Left ventricle myocardium inferior (tissue), 1 donor: ENCODE results near the gene EIF2A. TPM values are rescaled to one million over a fixed set of nuclear protein-coding genes. Genes with fewer than 3 reads are reported as not detected.

Source experiments
- DNase-seq: peaks from one replicate; pipeline ENCODE4 v3.0.0-alpha.2; 2020
- H3K27ac ChIP-seq: fragments of 200-600 bp; replicated peaks from 2 replicates; pipeline ENCODE4 v1.8.0; 2021
- H3K27me3 ChIP-seq: fragments of 200-600 bp; 2 replicates; pipeline ENCODE4 v1.8.0; 2021; ENCODE audit warnings: low read depth
- H3K36me3 ChIP-seq: fragments of 200-600 bp; 2 replicates; pipeline ENCODE4 v1.8.0; 2021
- H3K4me1 ChIP-seq: fragments of 200-600 bp; 2 replicates; pipeline ENCODE4 v1.8.0; 2021
- H3K4me3 ChIP-seq: fragments of 200-600 bp; 2 replicates; pipeline ENCODE4 v1.8.0; 2021; ENCODE audit warnings: mild to moderate bottlenecking, moderate library complexity
- H3K9me3 ChIP-seq: fragments of 200-600 bp; replicated peaks from 2 replicates; pipeline ENCODE4 v1.8.0; 2021
- CTCF ChIP-seq: fragments of 200-600 bp; IDR thresholded peaks from 2 replicates; pipeline ENCODE4 v1.8.0; 2021; ENCODE audit warnings: antibody characterized with exemption, mild to moderate bottlenecking, borderline replicate concordance
- intact Hi-C: fragments of 100-400 bp; cut with micrococcal nuclease; formaldehyde crosslinking; loops from one replicate; pipeline ENCODE4 v1.11.0; 2022
- total RNA-seq: library from RNA; stranded (reverse); fragmentation: NEBNext Ultra II Directional; extraction: Animal tissue kit (Norgen Biotek cat#: 25700); gene quantifications from one replicate; pipeline ENCODE4 v1.2.1, GENCODE V29; 2021
- donor health status: DM: no; HTN: yes; CAD: no; lungs with severe emphysema.

EIF2A gene
- total RNA-seq, 1 donor from 2014 or later = 71.6 TPM

- Histone ChIP-seq H3K4me3 (no peak overlapping the region), H3K27me3 (no peaks in the 10 kb centered on the region), H3K27ac (no peak overlapping the region), H3K9me3 (no peaks in the 10 kb centered on the region), H3K4me1 (peaks cover 8% of the 10 kb centered on the region), H3K36me3 (no peaks in the 10 kb centered on the region)
- no peak for TF ChIP-seq CTCF
- DNase-seq = no peak
- intact Hi-C loops = no loop called here
These were observed 26.2 kb upstream of the EIF2A start for GRCh38 chr3:150520408-150520807.

GRCh38 chr3:150521463-150521862 lies 25.1 kb upstream of the EIF2A start:
- H3K27me3 ChIP-seq = no peaks in the 10 kb centered on the region
- DNase-seq = no peak
- no peaks in the 10 kb centered on the region for H3K9me3 ChIP-seq
- H3K4me3 ChIP-seq = no peak overlapping the region
- intact Hi-C loops = no loop called here
- H3K36me3 ChIP-seq = no peaks in the 10 kb centered on the region
- H3K4me1 ChIP-seq = peaks cover 8% of the 10 kb centered on the region
- TF ChIP-seq CTCF = no peak
- no peak overlapping the region for H3K27ac ChIP-seq

- Histone ChIP-seq H3K27ac (no peak overlapping the region), H3K4me3 (no peak overlapping the region), H3K4me1 (peaks cover 8% of the 10 kb centered on the region), H3K36me3 (no peaks in the 10 kb centered on the region), H3K27me3 (no peaks in the 10 kb centered on the region), H3K9me3 (no peaks in the 10 kb centered on the region)
- no peak for TF ChIP-seq CTCF
- no peak for DNase-seq
- intact Hi-C loops = no loop called here
These were observed 23.0 kb upstream of the EIF2A start for GRCh38 chr3:150523538-150523937.

GRCh38 chr3:150527464-150528255 lies 18.9 kb upstream of the EIF2A start:
- intact Hi-C loops = no loop called here
- DNase-seq = no peak
- no peaks in the 10 kb centered on the region for H3K9me3 ChIP-seq
- no peak overlapping the region for H3K27ac ChIP-seq
- H3K4me1 ChIP-seq = peaks cover 8% of the 10 kb centered on the region
- H3K4me3 ChIP-seq = no peak overlapping the region
- no peaks in the 10 kb centered on the region for H3K36me3 ChIP-seq
- no peaks in the 10 kb centered on the region for H3K27me3 ChIP-seq
- TF ChIP-seq CTCF = no peak

GRCh38 chr3:150528354-150528797 lies 18.2 kb upstream of the EIF2A start:
- DNase-seq = no peak
- peak; percentile 43 for TF ChIP-seq CTCF
- Histone ChIP-seq H3K9me3 (no peaks in the 10 kb centered on the region), H3K4me3 (no peak overlapping the region), H3K4me1 (peaks cover 4% of the 10 kb centered on the region), H3K27ac (no peak overlapping the region), H3K27me3 (no peaks in the 10 kb centered on the region), H3K36me3 (no peaks in the 10 kb centered on the region)
- intact Hi-C loops = no loop called here
